ENCODE data around the gene MORC1.

Gene MORC1

DNA sequence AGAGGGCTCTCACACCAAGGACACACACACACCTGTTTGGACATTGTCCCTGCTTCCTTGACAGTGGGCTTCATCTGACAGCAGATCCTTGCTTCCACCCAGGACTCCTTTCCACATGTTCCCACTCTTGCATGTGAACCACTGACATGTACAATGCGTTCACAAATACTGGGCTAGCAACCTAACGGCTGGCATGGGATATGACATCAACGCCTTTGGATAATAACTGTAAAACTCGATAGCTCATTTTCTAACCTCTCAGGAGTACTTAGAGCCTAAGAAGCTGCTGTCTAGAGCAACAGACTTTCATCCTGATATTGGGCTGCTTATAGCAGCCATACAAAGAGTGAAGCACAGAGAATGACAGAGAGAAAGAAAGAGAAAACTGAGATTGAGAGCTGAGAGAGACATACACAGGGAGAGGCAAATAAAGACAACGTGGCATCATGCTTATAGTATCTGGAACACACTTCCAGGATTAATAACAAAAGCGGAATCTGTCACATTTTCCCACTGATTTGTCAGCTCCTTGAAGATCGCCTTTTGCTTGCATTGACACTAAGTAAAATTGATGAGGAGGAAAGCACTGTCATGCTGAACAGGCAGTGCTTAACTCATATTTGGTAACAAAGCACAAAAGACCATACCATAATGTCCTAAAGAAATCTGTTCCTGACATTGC, 166.0 kb downstream of the MORC1 start:
- ChIA-PET CTCF (no interaction called here), POLR2A (no interaction called here)
- Histone ChIP-seq H3K27ac (ENCODE audit: insufficient read depth in 1 of 2, low read depth in 1 of 2, low read length in 2 of 2, poor library complexity in 1 of 2, severe bottlenecking in 2 of 2) (no peak overlapping the region), H3K9me3 (ENCODE audit: control extremely low read depth in 1 of 5, control insufficient read depth in 4 of 5, insufficient read depth in 2 of 5, low read depth in 1 of 5, low read length in 4 of 5) (no peaks in the 10 kb centered on the region), H3K4me3 (ENCODE audit: control insufficient read depth in 1 of 7, extremely low read depth in 1 of 7, insufficient read depth in 4 of 7, low read depth in 2 of 7, low read length in 6 of 7) (no peak overlapping the region), H3K4me1 (ENCODE audit: control extremely low read depth in 1 of 4, control insufficient read depth in 4 of 4, insufficient read depth in 4 of 4, low read length in 3 of 4) (no peaks in the 10 kb centered on the region), H3K27me3 (replicated peaks in 2 of 5; ENCODE audit: control insufficient read depth in 4 of 5, insufficient read depth in 5 of 5, low read length in 4 of 5) (peaks cover 0 to 3% (median 0%) of the 10 kb centered on the region in 5 experiments), H3K36me3 (ENCODE audit: control insufficient read depth in 4 of 4, insufficient read depth in 4 of 4, low read length in 3 of 4) (no peaks in the 10 kb centered on the region)
- no peak for DNase-seq
- 89% methylated on average over 6 of the region's 7 CpGs for WGBS (ENCODE audit: insufficient coverage)

DNA sequence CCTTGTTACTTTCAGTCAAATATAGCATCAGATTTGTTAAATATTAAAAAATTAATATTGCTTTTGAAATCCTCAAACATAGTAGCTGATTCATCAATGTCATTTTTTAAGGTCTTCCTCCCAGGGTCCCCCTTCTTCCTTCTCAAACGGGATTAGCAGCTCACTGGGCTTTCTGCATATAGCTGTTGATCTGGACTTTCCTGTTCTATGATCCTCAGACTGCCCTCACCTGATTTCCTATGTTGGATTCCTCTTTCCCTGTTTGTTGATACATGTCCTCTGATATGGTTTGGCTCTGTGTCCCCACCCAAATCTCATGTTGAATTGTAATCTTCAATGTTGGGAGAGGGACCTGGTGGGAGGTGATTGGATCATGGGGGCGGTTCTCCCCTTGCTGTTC, 170.1 kb downstream of the MORC1 start:
- Histone ChIP-seq H3K4me1 (ENCODE audit: control extremely low read depth in 1 of 4, control insufficient read depth in 4 of 4, insufficient read depth in 4 of 4, low read length in 3 of 4) (no peaks in the 10 kb centered on the region), H3K9me3 (ENCODE audit: control extremely low read depth in 1 of 5, control insufficient read depth in 4 of 5, insufficient read depth in 2 of 5, low read depth in 1 of 5, low read length in 4 of 5) (no peaks in the 10 kb centered on the region), H3K4me3 (ENCODE audit: control insufficient read depth in 1 of 7, extremely low read depth in 1 of 7, insufficient read depth in 4 of 7, low read depth in 2 of 7, low read length in 6 of 7) (no peak overlapping the region), H3K27me3 (replicated peaks in 2 of 5; ENCODE audit: control insufficient read depth in 4 of 5, insufficient read depth in 5 of 5, low read length in 4 of 5) (peaks cover 0 to 6% (median 0%) of the 10 kb centered on the region in 5 experiments), H3K27ac (ENCODE audit: insufficient read depth in 1 of 2, low read depth in 1 of 2, low read length in 2 of 2, poor library complexity in 1 of 2, severe bottlenecking in 2 of 2) (no peak overlapping the region), H3K36me3 (ENCODE audit: control insufficient read depth in 4 of 4, insufficient read depth in 4 of 4, low read length in 3 of 4) (no peaks in the 10 kb centered on the region)
- POLR2A ChIA-PET, result no interaction called here
- 100% methylated on average over 2 of the region's 2 CpGs for WGBS (ENCODE audit: insufficient coverage)
- no peak for DNase-seq
- CTCF ChIA-PET, result no interaction called here

GRCh38 chr3:108946292-108947285, 171.3 kb downstream of the MORC1 start:
- no peaks in the 10 kb centered on the region for H3K36me3 ChIP-seq (ENCODE audit: control insufficient read depth in 4 of 4, insufficient read depth in 4 of 4, low read length in 3 of 4)
- H3K27me3 ChIP-seq (replicated peaks in 2 of 5; ENCODE audit: control insufficient read depth in 4 of 5, insufficient read depth in 5 of 5, low read length in 4 of 5), result peaks cover 0 to 3% (median 0%) of the 10 kb centered on the region in 5 experiments
- POLR2A ChIA-PET, result no interaction called here
- H3K9me3 ChIP-seq (ENCODE audit: control extremely low read depth in 1 of 5, control insufficient read depth in 4 of 5, insufficient read depth in 2 of 5, low read depth in 1 of 5, low read length in 4 of 5), result no peaks in the 10 kb centered on the region
- H3K4me1 ChIP-seq (ENCODE audit: control extremely low read depth in 1 of 4, control insufficient read depth in 4 of 4, insufficient read depth in 4 of 4, low read length in 3 of 4), result no peaks in the 10 kb centered on the region
- CTCF ChIA-PET, result no interaction called here
- no peak overlapping the region for H3K4me3 ChIP-seq (ENCODE audit: control insufficient read depth in 1 of 7, extremely low read depth in 1 of 7, insufficient read depth in 4 of 7, low read depth in 2 of 7, low read length in 6 of 7)
- no peak for DNase-seq
- no peak overlapping the region for H3K27ac ChIP-seq (ENCODE audit: insufficient read depth in 1 of 2, low read depth in 1 of 2, low read length in 2 of 2, poor library complexity in 1 of 2, severe bottlenecking in 2 of 2)
- WGBS (ENCODE audit: insufficient coverage), result 93% methylated on average over 6 of the region's 11 CpGs

DNA sequence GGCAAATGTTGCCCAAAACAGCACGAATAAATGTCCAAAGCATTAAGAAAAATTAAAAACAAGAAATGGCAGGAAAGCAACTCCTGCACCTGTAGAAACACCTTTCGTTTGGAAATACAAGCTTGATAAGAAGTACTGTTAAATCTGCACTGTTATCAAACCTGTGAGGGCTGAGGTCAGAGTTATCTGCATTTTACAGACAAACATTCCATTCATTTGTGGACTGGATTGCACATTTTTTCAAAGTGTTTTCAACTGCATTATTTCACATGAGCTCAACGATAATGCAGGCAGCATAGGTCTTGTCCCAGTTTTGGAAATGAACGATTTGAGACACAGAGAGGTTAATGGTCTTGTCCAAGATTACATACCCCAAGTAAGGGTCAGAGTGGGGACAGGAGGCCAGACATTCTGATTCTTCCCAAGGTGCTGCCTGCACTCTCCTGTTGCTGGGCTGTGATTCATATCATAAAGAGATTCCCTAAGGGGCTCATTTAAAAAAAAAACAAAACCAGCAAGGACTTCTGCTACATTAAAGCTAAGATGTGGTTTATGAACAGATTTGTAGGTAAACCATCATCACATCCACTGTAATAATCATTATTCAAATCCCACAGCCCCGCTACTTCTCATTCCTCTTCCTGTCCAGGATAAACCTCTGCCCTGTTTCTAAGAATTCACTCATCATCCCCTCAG, 177.2 kb downstream of the MORC1 start:
- no peak overlapping the region for H3K27ac ChIP-seq (ENCODE audit: insufficient read depth in 1 of 2, low read depth in 1 of 2, low read length in 2 of 2, poor library complexity in 1 of 2, severe bottlenecking in 2 of 2)
- no peaks in the 10 kb centered on the region for H3K4me1 ChIP-seq (ENCODE audit: control extremely low read depth in 1 of 4, control insufficient read depth in 4 of 4, insufficient read depth in 4 of 4, low read length in 3 of 4)
- no peak overlapping the region for H3K4me3 ChIP-seq (ENCODE audit: control insufficient read depth in 1 of 7, extremely low read depth in 1 of 7, insufficient read depth in 4 of 7, low read depth in 2 of 7, low read length in 6 of 7)
- peaks cover 0 to 3% (median 0%) of the 10 kb centered on the region in 5 experiments for H3K27me3 ChIP-seq (replicated peaks in 2 of 5; ENCODE audit: control insufficient read depth in 4 of 5, insufficient read depth in 5 of 5, low read length in 4 of 5)
- ChIA-PET CTCF (no interaction called here), POLR2A (no interaction called here)
- no peaks in the 10 kb centered on the region for H3K9me3 ChIP-seq (ENCODE audit: control extremely low read depth in 1 of 5, control insufficient read depth in 4 of 5, insufficient read depth in 2 of 5, low read depth in 1 of 5, low read length in 4 of 5)
- no peak for DNase-seq
- no peaks in the 10 kb centered on the region for H3K36me3 ChIP-seq (ENCODE audit: control insufficient read depth in 4 of 4, insufficient read depth in 4 of 4, low read length in 3 of 4)
- 89% methylated on average over 5 of the region's 5 CpGs for WGBS (ENCODE audit: insufficient coverage)

GRCh38 chr3:108940166-108940565, 177.8 kb downstream of the MORC1 start:
- Histone ChIP-seq H3K27me3 (replicated peaks in 2 of 5; ENCODE audit: control insufficient read depth in 4 of 5, insufficient read depth in 5 of 5, low read length in 4 of 5) (peaks cover 0 to 3% (median 0%) of the 10 kb centered on the region in 5 experiments), H3K36me3 (ENCODE audit: control insufficient read depth in 4 of 4, insufficient read depth in 4 of 4, low read length in 3 of 4) (no peaks in the 10 kb centered on the region), H3K4me1 (ENCODE audit: control extremely low read depth in 1 of 4, control insufficient read depth in 4 of 4, insufficient read depth in 4 of 4, low read length in 3 of 4) (no peaks in the 10 kb centered on the region), H3K4me3 (ENCODE audit: control insufficient read depth in 1 of 7, extremely low read depth in 1 of 7, insufficient read depth in 4 of 7, low read depth in 2 of 7, low read length in 6 of 7) (no peak overlapping the region), H3K27ac (ENCODE audit: insufficient read depth in 1 of 2, low read depth in 1 of 2, low read length in 2 of 2, poor library complexity in 1 of 2, severe bottlenecking in 2 of 2) (no peak overlapping the region), H3K9me3 (ENCODE audit: control extremely low read depth in 1 of 5, control insufficient read depth in 4 of 5, insufficient read depth in 2 of 5, low read depth in 1 of 5, low read length in 4 of 5) (no peaks in the 10 kb centered on the region)
- DNase-seq, result no peak
- 82% methylated on average over 4 of the region's 4 CpGs for WGBS (ENCODE audit: insufficient coverage)
- ChIA-PET CTCF (no interaction called here), POLR2A (no interaction called here)

- Histone ChIP-seq H3K9me3 (ENCODE audit: control extremely low read depth in 1 of 5, control insufficient read depth in 4 of 5, insufficient read depth in 2 of 5, low read depth in 1 of 5, low read length in 4 of 5) (no peaks in the 10 kb centered on the region), H3K36me3 (ENCODE audit: control insufficient read depth in 4 of 4, insufficient read depth in 4 of 4, low read length in 3 of 4) (no peaks in the 10 kb centered on the region), H3K27me3 (replicated peaks in 2 of 5; ENCODE audit: control insufficient read depth in 4 of 5, insufficient read depth in 5 of 5, low read length in 4 of 5) (no peaks in the 10 kb centered on the region), H3K4me1 (ENCODE audit: control extremely low read depth in 1 of 4, control insufficient read depth in 4 of 4, insufficient read depth in 4 of 4, low read length in 3 of 4) (no peaks in the 10 kb centered on the region), H3K4me3 (ENCODE audit: control insufficient read depth in 1 of 7, extremely low read depth in 1 of 7, insufficient read depth in 4 of 7, low read depth in 2 of 7, low read length in 6 of 7) (no peak overlapping the region), H3K27ac (ENCODE audit: insufficient read depth in 1 of 2, low read depth in 1 of 2, low read length in 2 of 2, poor library complexity in 1 of 2, severe bottlenecking in 2 of 2) (no peak overlapping the region)
- no peak for DNase-seq
- CTCF ChIA-PET, result interaction anchor here (0.6 kb wide), 1 partner anchor 1727 kb away, joined by 3 read pairs; no protein-coding TSS in a partner anchor
- WGBS (ENCODE audit: insufficient coverage), result 85% methylated on average over 4 of the region's 8 CpGs
- POLR2A ChIA-PET, result no interaction called here
These were observed 180.8 kb downstream of the MORC1 start for GRCh38 chr3:108936924-108937689.
